GF-D8 (cell line): ENCODE measurements around the gene PRAC1.

ENCODE experiments used
- DNase-seq: peaks from one replicate; lab custom pipeline; 2025; lab: John Stamatoyannopoulos, UW

PRAC1 gene

DNA sequence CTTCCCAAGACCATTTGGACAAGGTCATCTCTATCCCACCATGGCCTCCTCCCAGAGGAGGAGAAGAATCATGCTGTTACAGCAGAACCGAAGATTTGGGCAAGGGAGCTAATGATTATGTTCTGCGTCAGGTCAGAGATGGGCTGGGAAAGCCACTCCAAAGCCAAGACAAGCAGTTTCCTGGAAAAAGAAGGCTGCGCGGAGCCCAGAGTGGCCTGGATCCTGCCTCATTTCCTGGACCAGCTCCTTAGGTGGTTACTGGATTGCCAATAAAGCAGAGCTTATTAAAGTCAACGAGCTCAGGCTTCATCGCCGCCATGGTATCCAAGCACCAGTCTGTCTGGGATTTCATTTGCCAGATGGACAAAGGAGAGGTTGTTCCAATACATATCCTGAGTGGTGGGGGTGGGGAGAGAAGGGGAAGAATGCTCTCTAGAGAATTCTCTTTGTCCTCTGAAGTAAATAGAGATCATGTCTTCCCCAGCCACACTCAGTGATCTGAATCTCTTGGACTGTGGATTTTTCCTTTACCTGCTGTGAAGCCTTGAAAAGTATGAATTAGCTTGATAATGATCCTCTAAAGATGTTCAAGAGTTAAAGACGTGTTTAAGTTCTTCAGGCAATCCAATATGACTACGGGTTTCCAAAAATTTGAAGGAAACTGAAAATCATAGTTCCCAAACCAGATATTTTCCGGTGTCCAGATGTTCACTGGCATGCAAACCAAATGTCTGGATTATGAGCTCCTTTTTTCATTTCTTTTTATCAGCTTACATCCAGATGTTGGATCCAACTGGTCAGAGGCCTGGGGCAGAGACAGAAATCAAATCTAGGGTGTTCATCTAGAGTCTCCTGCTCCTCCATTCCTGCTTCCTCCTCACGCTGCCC lies 17.7 kb downstream of the PRAC1 start:
- no peak for DNase-seq

DNA sequence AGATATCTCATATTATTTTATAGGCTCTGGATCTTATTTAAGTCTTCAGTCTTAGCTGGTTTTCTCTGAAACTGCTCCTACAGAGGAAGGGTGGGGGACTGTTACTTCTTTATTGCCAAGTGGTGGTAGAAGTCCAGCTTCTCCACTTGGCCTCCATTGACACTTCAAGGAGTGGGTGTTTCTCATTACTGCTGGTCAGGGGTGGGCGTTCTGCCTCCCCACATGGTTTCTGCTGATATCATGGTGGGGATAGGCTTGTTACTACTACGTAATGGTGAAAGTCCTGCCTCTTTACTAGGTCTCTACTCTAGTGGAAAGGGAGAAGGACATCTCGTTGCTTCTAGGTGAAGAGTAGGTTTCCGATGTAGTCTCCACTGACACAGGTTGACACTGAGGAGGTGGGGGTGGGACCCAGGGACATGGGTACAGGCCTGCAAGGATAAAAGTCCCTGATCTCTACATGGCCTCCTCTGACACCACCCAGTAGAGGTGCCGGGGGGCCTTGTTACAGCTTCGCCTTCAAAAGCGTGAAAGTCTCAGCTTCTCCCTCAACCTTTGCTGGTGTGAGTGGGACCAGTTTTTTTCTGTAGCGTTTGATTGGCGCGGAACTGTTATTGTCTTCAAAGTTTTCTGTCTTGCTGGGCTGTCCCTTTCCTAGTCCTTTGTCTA lies 20.3 kb downstream of the PRAC1 start:
- no peak for DNase-seq

DNA sequence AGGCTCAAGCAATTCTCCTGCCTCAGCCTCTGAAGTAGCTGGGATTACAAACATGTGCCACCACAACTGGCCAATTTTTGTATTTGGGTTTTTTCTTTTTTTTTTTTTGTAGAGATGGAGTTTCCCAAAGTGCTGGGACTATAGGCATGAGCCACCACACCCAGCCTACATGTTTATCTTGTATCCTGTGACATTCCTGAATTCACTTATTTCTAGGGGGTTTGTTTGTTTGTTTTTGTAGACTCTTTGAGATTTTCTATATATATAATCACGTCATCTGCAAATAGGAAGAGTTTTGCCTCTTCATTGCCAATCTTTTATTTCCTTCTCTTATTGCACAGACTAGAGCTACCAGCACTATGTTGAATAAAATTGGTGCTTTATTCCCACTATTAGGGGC lies 29.1 kb downstream of the PRAC1 start:
- no peak for DNase-seq

DNA sequence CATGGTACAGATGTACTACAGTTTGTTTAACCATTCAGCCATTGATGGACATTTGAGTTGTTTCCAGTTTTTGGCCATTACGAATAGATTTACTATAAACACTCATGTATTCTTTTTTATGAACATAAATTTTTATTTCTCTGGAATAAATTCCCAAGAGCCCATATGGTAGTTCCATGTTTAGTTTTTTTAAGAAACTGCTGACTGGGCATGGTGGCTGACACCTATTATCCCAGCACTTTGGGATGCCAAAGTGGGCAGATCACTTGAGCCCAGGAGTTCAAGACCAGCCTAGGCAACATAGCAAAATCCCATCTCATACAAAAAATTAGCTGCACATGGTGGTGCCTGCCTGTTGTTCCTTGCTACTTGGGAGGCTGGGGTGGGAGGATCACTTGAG lies 30.3 kb downstream of the PRAC1 start:
- no peak for DNase-seq

DNA sequence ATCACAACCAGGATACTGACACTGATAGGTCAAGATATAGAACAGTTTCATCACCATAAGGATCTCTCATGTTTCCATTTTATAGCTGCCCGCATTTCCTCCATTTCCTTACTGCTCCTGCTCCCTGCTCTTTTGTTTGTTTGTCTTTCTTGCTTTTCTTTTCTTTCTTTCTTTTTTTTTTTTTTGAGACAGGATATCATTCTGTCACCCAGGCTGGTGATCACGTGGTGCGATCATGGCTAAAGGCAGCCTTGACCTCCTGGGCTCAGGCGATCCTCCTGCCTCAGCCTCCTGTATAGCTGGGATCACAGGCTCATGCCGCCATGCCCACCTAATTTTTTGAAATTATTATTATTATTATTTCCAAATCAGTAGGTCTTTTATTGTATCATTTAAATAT lies 31.7 kb downstream of the PRAC1 start:
- DNase-seq, result no peak

DNA sequence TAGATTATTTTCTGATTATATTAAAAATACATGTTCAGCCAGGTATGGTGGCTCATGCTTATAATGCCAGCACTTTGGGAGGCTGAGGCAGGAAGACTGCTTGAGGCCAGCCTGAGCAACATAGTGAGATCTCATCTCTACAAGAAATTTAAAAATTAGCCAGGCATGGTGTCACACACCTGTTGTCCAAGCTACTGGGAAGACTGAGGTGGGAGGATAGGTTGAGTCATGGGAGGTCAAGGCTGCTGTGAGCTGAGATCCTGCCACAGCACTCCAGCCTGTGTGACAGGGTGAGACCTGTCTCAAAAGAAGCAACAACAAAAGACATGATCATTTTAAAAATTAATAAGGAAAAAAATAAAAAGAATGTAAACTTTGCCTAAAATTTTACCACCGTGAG lies 40.7 kb downstream of the PRAC1 start:
- DNase-seq, result no peak

DNA sequence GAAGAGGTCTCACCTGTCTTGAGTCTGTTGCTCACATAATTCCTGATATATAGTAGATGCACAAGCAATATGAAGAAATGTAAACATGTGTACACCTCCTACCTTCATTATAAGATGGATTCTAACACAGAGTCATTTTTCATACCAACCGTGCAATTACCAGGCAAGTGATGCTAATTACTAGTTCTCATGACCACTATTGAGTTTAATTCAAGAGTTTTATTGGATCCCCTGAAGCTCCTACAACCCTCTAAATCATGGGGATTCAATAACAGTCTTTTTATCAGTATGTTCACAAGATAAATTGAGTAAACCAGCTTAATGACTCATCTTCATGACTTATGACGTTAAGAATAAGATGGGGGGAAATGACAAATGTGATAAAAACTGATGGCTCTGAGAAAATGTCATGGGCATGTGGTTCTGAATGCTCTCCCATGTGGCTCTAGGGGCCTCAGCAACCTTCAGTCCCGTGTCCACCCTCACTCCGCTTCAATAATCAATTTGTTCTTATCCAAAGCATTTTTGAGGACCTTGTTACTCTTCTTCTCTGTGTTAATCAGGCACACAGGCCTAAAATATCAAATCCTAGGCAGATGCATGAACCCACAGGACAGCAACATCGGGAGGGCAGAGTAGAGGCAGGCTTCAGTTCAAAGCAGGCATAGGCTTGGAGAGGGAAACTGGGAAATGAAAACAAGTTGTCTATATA lies 42.8 kb downstream of the PRAC1 start:
- DNase-seq, result no peak

DNA sequence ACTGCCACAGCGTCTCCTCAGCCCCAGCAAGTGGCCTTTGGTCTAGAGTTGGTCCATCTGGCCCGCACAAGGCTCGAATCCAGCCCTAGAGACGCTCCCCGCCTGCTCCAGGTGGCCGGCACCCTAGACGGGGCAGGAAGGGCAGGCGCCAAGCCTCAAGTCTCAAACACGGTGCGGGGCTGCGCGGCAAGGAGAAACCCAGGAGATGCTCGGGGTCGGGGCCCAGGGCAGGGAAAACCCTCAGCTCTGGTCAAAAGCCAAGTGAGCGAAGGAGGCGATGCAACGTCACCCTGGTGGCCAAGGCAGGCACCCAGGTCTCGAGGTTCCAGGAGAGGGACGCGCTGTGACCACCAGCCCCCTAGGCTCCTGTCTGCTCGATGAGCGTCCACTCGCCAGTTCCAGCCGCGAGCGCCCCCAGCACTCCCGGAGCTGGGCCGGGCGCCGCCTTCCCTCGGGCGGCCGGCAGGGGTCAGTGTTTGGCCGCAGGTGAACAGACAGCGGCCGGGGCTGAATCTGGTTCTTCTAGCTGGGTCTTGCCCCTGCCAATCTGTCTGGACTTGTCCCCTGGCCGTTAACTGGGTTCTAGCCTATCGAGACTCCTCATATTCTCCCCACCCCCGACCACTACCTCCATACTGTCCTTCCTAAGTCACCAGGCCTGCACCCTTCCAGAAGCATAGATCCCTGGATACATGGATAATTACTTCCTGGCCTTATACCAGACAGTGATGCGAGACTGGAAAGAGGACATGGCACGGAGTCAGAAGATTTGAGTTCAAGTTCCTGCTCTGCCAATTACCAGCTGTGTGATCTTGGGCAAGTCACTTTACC lies 44.0 kb downstream of the PRAC1 start:
- no peak for DNase-seq

DNA sequence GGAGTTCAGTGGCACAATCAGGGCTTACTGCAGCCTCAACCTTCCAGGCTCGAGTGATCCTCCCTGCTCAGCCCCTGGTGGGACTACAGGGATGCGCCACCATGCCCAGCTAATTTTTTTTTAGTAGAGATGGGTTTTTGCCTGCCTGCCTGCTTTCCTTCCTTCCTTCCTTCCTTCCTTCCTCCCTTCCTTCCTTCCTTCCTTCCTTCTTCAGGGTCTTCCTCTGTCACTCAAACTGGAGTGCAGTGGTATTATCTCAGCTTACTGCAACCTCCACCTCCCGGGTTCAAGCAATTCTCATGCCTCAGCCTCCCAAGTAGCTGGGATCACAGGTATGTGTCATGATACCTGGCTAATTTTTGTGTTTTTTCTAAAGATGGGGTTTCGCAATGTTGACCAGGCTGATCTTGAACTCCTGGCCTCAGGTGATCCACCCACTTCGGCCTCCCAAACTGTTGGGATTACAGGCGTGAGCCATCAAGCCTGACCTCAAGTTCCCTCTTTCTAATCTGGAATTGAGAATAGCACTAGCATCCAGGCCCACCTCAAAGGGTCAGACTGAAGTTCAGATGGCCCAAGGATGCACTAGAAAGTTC lies 45.3 kb downstream of the PRAC1 start:
- no peak for DNase-seq

DNA sequence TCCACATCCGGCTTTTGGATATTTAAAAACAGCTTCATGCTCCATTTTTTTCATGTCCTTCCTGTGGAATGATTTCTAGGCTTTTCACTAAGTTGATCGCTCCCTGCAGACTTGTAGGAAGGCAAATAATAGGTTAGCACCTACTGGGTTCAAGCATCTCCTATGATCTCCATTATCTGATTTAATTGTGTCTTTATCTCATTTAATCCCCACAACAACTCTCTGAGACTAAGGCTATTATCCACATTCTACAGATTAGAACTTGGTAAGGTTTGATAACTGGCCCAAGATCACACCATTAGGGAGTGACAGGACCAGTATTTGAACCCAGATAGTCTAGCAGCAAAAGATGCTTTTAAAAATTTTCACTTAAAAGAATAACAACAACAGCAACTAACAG lies 50.0 kb downstream of the PRAC1 start:
- no peak for DNase-seq
